Mesodermal cell (in vitro differentiated cells): ENCODE data around the gene ZFX.

Experiments used
- H3K27ac ChIP-seq: 2 replicates; pipeline ENCODE4 v1.7.0; 2013; ENCODE audit warnings: mild to moderate bottlenecking, low read depth, low read length, moderate library complexity; ENCODE audit not compliant: severe bottlenecking
- H3K36me3 ChIP-seq: 2 replicates; pipeline ENCODE4 v1.7.1; 2013; ENCODE audit warnings: mild to moderate bottlenecking, low read length, moderate library complexity; ENCODE audit not compliant: control insufficient read depth, insufficient read depth
- H3K4me1 ChIP-seq: one replicate; pipeline ENCODE4 v1.7.1; 2013; ENCODE audit warnings: mild to moderate bottlenecking, low read length; ENCODE audit not compliant: insufficient read depth, control insufficient read depth, poor library complexity, severe bottlenecking
- H3K4me3 ChIP-seq: 2 replicates; pipeline ENCODE4 v1.7.0; 2013; ENCODE audit warnings: low read length, control low read depth, mild to moderate bottlenecking; ENCODE audit not compliant: insufficient read depth, poor library complexity, severe bottlenecking; ENCODE audit errors: extremely low read depth
- H3K9me3 ChIP-seq: 2 replicates; pipeline ENCODE4 v1.7.1; 2013; ENCODE audit warnings: mild to moderate bottlenecking, low read length, moderate library complexity; ENCODE audit not compliant: control insufficient read depth
- WGBS, 2 experiments: methylation state at CpG; one replicate each; pipeline ENCODE4 v1.1.5; 2013; ENCODE audit warnings: missing lambda C conversion rate in 2 of 2; ENCODE audit not compliant: insufficient coverage in 2 of 2; 5-methylcytosine and 5-hydroxymethylcytosine counted together

ZFX gene

GRCh38 chrX:24201216-24201615 lies 51.7 kb downstream of the ZFX start:
- H3K4me1 ChIP-seq, result no peaks in the 10 kb centered on the region
- H3K27ac ChIP-seq, result no peak overlapping the region
- H3K4me3 ChIP-seq, result no peak overlapping the region
- H3K9me3 ChIP-seq, result no peaks in the 10 kb centered on the region
- WGBS, 2 experiments, result 100% methylated on average over 1 of the region's 1 CpG; no CpG with 5 or more reads in 1 of the 2 experiments
- H3K36me3 ChIP-seq, result peaks cover 11% of the 10 kb centered on the region

GRCh38 chrX:24202465-24203031 lies 53.0 kb downstream of the ZFX start:
- H3K27ac ChIP-seq, result no peak overlapping the region
- 92 to 97% methylated on average over 4 to 5 of the region's 6 CpGs for WGBS, 2 experiments
- H3K4me3 ChIP-seq, result no peak overlapping the region
- H3K9me3 ChIP-seq, result no peaks in the 10 kb centered on the region
- H3K36me3 ChIP-seq, result peaks cover 15% of the 10 kb centered on the region
- H3K4me1 ChIP-seq, result no peaks in the 10 kb centered on the region

GRCh38 chrX:24203072-24203808 lies 53.7 kb downstream of the ZFX start:
- Histone ChIP-seq H3K36me3 (peaks cover 20% of the 10 kb centered on the region), H3K4me3 (no peak overlapping the region), H3K4me1 (no peaks in the 10 kb centered on the region), H3K27ac (no peak overlapping the region), H3K9me3 (no peaks in the 10 kb centered on the region)
- WGBS, 2 experiments, result 91 to 93% methylated on average over 5 to 8 of the region's 13 CpGs

GRCh38 chrX:24204331-24204730 lies 54.8 kb downstream of the ZFX start:
- WGBS, 2 experiments, result 83 to 100% methylated on average over 1 of the region's 5 CpGs
- H3K36me3 ChIP-seq, result peaks cover 30% of the 10 kb centered on the region
- no peaks in the 10 kb centered on the region for H3K9me3 ChIP-seq
- no peak overlapping the region for H3K27ac ChIP-seq
- H3K4me1 ChIP-seq, result no peaks in the 10 kb centered on the region
- no peak overlapping the region for H3K4me3 ChIP-seq

GRCh38 chrX:24204958-24205357 lies 55.4 kb downstream of the ZFX start:
- H3K9me3 ChIP-seq, result no peaks in the 10 kb centered on the region
- no peak overlapping the region for H3K4me3 ChIP-seq
- no peaks in the 10 kb centered on the region for H3K4me1 ChIP-seq
- H3K36me3 ChIP-seq, result peaks cover 36% of the 10 kb centered on the region
- no CpG with 5 or more reads among the region's 1 CpG for WGBS, 2 experiments
- H3K27ac ChIP-seq, result no peak overlapping the region

GRCh38 chrX:24207826-24208225 lies 58.3 kb downstream of the ZFX start:
- 83% methylated on average over 1 of the region's 2 CpGs; no CpG with 5 or more reads in 1 of the 2 experiments for WGBS, 2 experiments
- Histone ChIP-seq H3K4me1 (no peaks in the 10 kb centered on the region), H3K36me3 (peaks cover 47% of the 10 kb centered on the region), H3K27ac (no peak overlapping the region), H3K9me3 (no peaks in the 10 kb centered on the region), H3K4me3 (no peak overlapping the region)

- Histone ChIP-seq H3K36me3 (peaks cover 48% of the 10 kb centered on the region), H3K9me3 (no peaks in the 10 kb centered on the region), H3K27ac (no peak overlapping the region), H3K4me1 (no peaks in the 10 kb centered on the region), H3K4me3 (no peak overlapping the region)
- 100% methylated on average over 2 of the region's 13 CpGs; no CpG with 5 or more reads in 1 of the 2 experiments for WGBS, 2 experiments
These were observed 59.1 kb downstream of the ZFX start for GRCh38 chrX:24208496-24209240.

GRCh38 chrX:24210190-24210589 lies 60.7 kb downstream of the ZFX start:
- Histone ChIP-seq H3K9me3 (no peaks in the 10 kb centered on the region), H3K4me3 (no peak overlapping the region), H3K36me3 (peaks cover 52% of the 10 kb centered on the region), H3K4me1 (no peaks in the 10 kb centered on the region), H3K27ac (no peak overlapping the region)
- WGBS, 2 experiments, result 100% methylated on average over 1 of the region's 6 CpGs; no CpG with 5 or more reads in 1 of the 2 experiments

GRCh38 chrX:24214568-24214967 lies 65.0 kb downstream of the ZFX start:
- no peaks in the 10 kb centered on the region for H3K9me3 ChIP-seq
- WGBS, 2 experiments, result 100% methylated on average over 1 of the region's 4 CpGs; no CpG with 5 or more reads in 1 of the 2 experiments
- H3K4me1 ChIP-seq, result no peaks in the 10 kb centered on the region
- H3K4me3 ChIP-seq, result no peak overlapping the region
- H3K27ac ChIP-seq, result no peak overlapping the region
- H3K36me3 ChIP-seq, result peaks cover 31% of the 10 kb centered on the region

- H3K4me1 ChIP-seq, result no peaks in the 10 kb centered on the region
- no peak overlapping the region for H3K4me3 ChIP-seq
- WGBS, 2 experiments, result 57 to 100% methylated on average over 1 of the region's 2 CpGs
- peaks cover 24% of the 10 kb centered on the region for H3K36me3 ChIP-seq
- H3K27ac ChIP-seq, result no peak overlapping the region
- no peaks in the 10 kb centered on the region for H3K9me3 ChIP-seq
These were observed 65.7 kb downstream of the ZFX start for GRCh38 chrX:24215272-24215671.
